HepG2 (cell line): ENCODE data around the gene C11orf16. TPM values are rescaled to one million over a fixed set of nuclear protein-coding genes. Genes with fewer than 3 reads are reported as not detected.

Experiments
- KIAA2018 ChIP-seq: sonication (generic); formaldehyde crosslinking; IDR thresholded peaks from 2 replicates; pipeline ENCODE4 v1.5.0; 2020; ENCODE audit warnings: mild to moderate bottlenecking, missing genetic modification reagents, borderline replicate concordance
- KMT2A ChIP-seq: sonication (generic); formaldehyde crosslinking; IDR thresholded peaks from 2 replicates; pipeline ENCODE4 v1.4.0; 2020; ENCODE audit warnings: missing genetic modification reagents
- NFATC3 ChIP-seq: sonication (generic); formaldehyde crosslinking; IDR thresholded peaks from 2 replicates; pipeline ENCODE4 v1.5.1; 2020; ENCODE audit warnings: mild to moderate bottlenecking, missing genetic modification reagents
- NFYB ChIP-seq: sonication (generic); formaldehyde crosslinking; IDR thresholded peaks from 2 replicates; pipeline ENCODE4 v1.4.0; 2020; ENCODE audit warnings: missing genetic modification reagents
- NR2F1 ChIP-seq, 2 experiments: fragments of 450-650 bp in 1 of 2; formaldehyde crosslinking in 1 of 2; IDR thresholded peaks; 2 replicates each; pipeline versions ENCODE4 v1.5.0 to v1.6.1; 2016 to 2020; ENCODE audit warnings: mild to moderate bottlenecking in 1 of 2, missing compliant biosample characterization in 1 of 2, missing genetic modification reagents in 1 of 2, moderate library complexity in 1 of 2
- RNF2 ChIP-seq: fragments of 450-650 bp; conservative IDR thresholded peaks from 2 replicates; pipeline ENCODE4 v1.6.1; 2016; ENCODE audit warnings: low read depth
- RXRA ChIP-seq: sonication (generic); formaldehyde crosslinking; IDR thresholded peaks from 2 replicates; pipeline ENCODE4 v1.5.1; 2020; ENCODE audit warnings: missing genetic modification reagents
- SP2 ChIP-seq: sonication (generic); formaldehyde crosslinking; IDR thresholded peaks from 2 replicates; pipeline ENCODE4 v1.5.1; 2020; ENCODE audit warnings: mild to moderate bottlenecking, missing genetic modification reagents
- TARDBP ChIP-seq: sonication (generic); formaldehyde crosslinking; IDR thresholded peaks from 2 replicates; pipeline ENCODE4 v1.8.0; 2022; ENCODE audit warnings: mild to moderate bottlenecking, missing genetic modification reagents
- ZNF333 ChIP-seq: sonication (generic); formaldehyde crosslinking; IDR thresholded peaks from 2 replicates; pipeline ENCODE4 v1.4.0; 2020; ENCODE audit warnings: mild to moderate bottlenecking, missing genetic modification reagents, borderline replicate concordance
- ZNF512B ChIP-seq: sonication (generic); formaldehyde crosslinking; IDR thresholded peaks from 2 replicates; pipeline ENCODE4 v1.5.1; 2020; ENCODE audit warnings: missing genetic modification reagents, mild to moderate bottlenecking, borderline replicate concordance
- ZNF549 ChIP-seq: sonication (generic); formaldehyde crosslinking; IDR thresholded peaks from 2 replicates; pipeline ENCODE4 v1.5.0; 2020; ENCODE audit warnings: missing genetic modification reagents
- ZNF597 ChIP-seq: sonication (generic); formaldehyde crosslinking; IDR thresholded peaks from 2 replicates; pipeline ENCODE4 v1.5.0; 2020; ENCODE audit warnings: missing genetic modification reagents
- ZNF639 ChIP-seq: conservative IDR thresholded peaks from 2 replicates; pipeline ENCODE4 v1.6.1; 2018; ENCODE audit warnings: missing genetic modification reagents
- polyA plus RNA-seq, 8 experiments: library from polyadenylated mRNA; depleted of rRNA in 3 of 8; stranded (reverse) in 7 of 8; unstranded in 1 of 8; fragments of >200 nt; fragmentation: Illumina TruSeq in 4 of 8; extraction: Trizol in 4 of 8; gene quantifications; 2 replicates each; pipeline versions ENCODE4 v1.2.1 to v1.2.3, GENCODE V29; 2011 to 2016; ENCODE audit warnings: low read depth in 4 of 8, missing spikeins in 1 of 8, mixed read lengths in 1 of 8; ENCODE audit not compliant: insufficient read depth in 1 of 8
- total RNA-seq, 5 experiments: library from RNA; depleted of rRNA; stranded (reverse); fragments of >200 nt; fragmentation: Illumina TruSeq; extraction: Trizol; gene quantifications; 2 replicates each; pipeline ENCODE4 v1.2.3, GENCODE V29; 2016; ENCODE audit warnings: low read depth in 1 of 5

The C11orf16 gene
- total and polyA plus RNA-seq, 2 of the 13 experiments (the other 11 are each of a cell fraction or from before 2014, with no cell fraction given): not detected

GRCh38 chr11:8964324-8965320 is 31.9 kb upstream of the C11orf16 start, which contains the start of gene TMEM9B (continued):
- TF ChIP-seq NR2F1 (CRISPR knock-in tag; IDR thresholded peaks at IDR 0.05) (no peak), SP2 (CRISPR knock-in tag) (peak; percentile 77), KMT2A (CRISPR knock-in tag) (peak; percentile 78; the same call in 1 of the 2 replicates), TARDBP (CRISPR knock-in tag) (peak; percentile 33; the same call in 1 of the 2 replicates), NFATC3 (CRISPR knock-in tag) (no peak; the same call in 1 of the 2 replicates), ZNF333 (CRISPR knock-in tag) (no peak), ZNF512B (peak; percentile 11; the same call in 1 of the 2 replicates), ZNF549 (CRISPR knock-in tag) (0 out of 2 replicates have a peak, but pooled peaks have one; percentile 26), RNF2 (no peak), ZNF639 (CRISPR knock-in tag) (peak; percentile 88; the same call in 1 of the 2 replicates), KIAA2018 (CRISPR knock-in tag) (no peak), NFYB (CRISPR knock-in tag) (peak; percentile 62), RXRA (CRISPR knock-in tag) (no peak; the same call in 1 of the 2 replicates), ZNF597 (CRISPR knock-in tag) (no peak)
